CD4-positive, alpha-beta T cell treated with Interleukin-21 for 1 hour (primary cell): ENCODE results near the gene MRGPRD.

Experiments
- DNase-seq: peaks from one replicate; pipeline ENCODE4 v3.0.0-alpha.2; 2020

Gene MRGPRD

DNA sequence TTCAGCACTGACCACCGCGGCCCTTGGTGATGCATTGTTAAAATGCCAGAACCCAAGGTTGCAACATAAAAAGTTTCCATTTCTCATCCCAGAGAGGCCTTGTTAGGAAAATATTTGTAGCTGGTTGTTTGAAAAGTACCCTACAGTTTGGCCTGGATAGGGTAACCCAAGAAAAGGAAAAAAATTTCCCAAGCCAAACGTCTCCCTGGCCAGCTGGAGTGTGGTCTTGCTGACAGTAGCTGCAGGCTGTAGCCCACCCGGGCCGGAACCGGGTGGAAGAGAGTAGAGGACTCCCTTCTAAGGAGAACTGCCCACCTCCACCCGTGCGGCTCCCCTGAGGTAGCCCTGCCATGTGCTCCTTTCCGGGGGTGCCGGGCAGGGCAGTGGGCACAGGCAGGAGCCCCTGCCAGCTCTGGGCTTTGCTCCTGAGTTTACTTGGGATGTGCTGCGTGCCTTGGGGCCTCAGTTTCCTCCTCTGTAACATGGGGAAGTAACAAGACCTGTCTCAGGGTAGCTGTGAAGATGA, 38.6 kb downstream of the MRGPRD start:
- no peak for DNase-seq

DNA sequence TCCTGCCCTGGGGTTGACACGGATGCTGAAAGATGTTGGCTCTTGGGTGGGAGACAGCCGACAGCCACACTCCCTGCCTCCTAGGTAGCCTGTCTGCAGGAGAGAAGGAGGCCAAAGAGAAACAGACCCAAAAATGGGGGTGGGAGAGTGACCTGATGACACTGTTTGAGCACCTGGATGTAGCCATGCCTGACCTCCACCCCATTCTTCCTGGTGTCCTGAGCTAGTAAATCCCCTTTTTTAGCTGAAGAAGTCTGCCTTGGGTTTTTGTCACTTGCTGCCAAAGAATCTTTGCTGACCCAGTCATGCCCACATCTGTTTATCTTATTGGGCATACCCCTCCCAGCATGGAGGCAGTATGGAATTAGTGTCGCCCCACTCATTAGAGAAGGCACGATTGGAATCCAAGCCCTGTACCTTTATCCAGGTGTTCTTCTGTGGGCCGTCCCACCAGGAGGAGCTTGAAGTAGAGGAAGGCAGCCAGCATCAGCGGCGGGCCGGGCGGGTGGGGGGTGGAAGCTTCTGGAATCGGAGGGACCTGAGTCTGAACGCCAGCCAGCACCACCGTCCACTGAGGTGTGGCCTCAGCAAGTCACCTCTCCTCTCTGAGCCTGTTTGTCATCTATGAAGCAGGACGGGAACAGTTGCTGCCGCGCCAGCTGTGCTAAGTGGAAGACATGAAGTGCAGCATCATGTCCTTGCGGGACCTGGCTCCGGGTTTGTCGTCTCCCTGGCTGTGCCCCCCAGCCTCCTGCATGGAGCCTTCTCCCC, 39.3 kb downstream of the MRGPRD start:
- no peak for DNase-seq

DNA sequence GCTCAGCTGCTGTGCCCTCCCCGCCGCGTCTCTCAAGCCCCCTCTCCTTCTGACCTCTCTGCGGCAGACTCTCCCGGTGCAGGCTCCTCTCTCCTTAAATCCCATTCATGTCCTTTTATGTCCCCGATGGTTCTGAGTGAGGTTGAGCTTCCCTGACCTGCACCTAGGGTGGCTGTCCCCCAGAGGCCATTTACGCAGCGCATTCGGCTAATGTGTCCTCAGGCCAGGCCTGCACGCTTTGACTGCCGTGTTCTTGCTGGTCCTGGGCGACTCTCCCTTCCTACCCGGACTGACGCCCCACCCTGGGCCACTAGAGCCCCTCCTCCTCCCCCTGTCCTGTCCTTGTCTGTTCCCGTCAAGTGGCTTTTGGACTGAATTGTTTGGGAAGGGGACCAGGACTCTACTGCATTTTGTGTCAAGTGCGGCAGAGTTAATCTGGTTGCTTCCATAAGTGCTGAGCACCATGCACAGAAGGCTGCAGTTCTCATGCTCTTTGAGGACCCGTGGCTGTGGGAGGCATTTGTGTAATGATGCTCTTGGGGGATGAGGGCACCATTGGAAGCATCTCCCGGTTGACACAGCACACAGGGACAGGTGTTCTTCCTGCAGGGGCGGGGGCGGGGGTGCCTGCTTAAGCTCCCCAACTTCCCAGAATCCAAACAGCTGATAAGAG, 40.0 kb downstream of the MRGPRD start:
- DNase-seq: no peak

- DNase-seq: no peak
Observed at GRCh38 chr11:68939583-68940555, 40.9 kb downstream of the MRGPRD start.

DNA sequence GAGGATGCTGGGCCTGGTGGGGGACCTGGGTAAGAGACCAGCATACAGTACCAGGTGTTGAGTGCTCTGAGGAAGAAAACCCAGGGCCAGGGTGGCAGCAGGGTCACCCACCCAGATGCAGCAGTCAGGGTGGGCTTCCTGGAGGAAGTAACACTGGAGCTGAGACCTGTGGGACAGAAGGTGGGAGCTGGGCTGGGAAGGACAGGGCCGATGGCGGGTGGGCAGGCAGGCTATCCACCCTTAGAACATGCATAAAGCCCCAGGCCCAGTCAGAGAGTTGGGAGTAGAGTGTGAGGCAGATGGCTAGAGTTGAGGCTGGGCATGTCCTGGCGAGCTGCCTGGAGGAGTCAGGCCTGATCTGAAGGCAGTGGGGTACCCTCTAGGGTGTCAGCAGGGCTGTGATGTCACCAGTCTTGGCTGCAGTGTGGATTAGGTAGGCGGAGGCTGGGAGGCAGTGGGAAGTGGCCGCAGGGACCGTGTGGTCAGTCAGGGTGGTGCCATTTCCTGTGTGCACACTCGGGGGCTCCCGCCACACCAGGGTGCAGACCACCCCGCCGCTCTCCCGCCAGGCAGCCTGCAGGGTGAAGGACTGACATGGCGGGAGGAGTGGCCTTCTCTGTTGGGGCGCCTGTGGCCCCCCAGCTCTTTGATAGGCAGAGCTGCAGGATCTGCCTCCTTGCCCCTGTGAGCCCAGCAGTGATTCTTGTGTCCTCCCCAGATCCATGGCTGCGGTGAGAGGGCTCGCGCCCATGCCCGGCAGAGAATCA, 41.8 kb downstream of the MRGPRD start:
- no peak for DNase-seq

GRCh38 chr11:68938088-68938487, 42.7 kb downstream of the MRGPRD start:
- DNase-seq: no peak

- DNase-seq: no peak
Observed at GRCh38 chr11:68936676-68937620, 43.8 kb downstream of the MRGPRD start.

GRCh38 chr11:68936358-68936636, 44.5 kb downstream of the MRGPRD start:
- DNase-seq: no peak

DNA sequence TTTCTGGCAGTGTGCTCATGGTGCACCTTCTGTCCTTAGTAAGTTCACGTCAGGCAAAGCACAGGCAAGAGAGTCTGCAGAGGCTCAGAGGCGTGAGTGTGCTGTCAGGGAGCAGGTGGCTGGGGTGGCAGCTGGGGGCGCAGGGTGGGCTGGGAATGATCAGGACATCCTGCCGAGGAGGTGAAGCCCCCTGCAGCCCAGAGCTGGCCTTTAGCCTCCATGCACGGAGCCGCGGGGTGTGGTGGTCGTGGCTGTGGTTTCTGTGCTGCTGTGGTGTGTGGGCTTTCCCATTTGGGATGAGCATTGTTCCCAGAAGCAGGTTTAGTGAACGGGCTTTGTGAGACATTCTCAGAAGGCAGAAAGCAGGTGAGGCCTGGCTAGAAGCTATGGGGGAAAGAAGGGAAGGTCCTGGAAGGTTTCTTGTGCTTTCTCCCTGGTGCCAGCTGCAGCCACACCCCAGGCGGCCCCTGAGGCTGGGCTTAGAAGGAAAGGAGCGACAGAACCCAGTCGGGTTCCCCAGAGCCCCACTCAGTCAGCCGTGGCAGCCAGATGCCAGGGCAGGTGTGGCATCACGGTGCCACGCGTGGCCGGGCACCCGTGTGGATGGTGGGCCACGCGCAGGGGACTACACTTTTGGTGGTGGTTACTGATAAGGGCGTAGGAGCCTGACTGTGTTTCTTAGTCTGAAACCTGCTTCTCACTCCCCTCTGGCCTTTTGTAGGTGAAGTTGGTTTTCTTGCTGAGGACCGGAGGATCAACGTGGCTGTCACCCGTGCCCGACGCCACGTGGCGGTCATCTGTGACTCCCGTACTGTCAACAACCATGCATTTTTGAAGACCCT, 45.0 kb downstream of the MRGPRD start:
- no peak for DNase-seq

DNA sequence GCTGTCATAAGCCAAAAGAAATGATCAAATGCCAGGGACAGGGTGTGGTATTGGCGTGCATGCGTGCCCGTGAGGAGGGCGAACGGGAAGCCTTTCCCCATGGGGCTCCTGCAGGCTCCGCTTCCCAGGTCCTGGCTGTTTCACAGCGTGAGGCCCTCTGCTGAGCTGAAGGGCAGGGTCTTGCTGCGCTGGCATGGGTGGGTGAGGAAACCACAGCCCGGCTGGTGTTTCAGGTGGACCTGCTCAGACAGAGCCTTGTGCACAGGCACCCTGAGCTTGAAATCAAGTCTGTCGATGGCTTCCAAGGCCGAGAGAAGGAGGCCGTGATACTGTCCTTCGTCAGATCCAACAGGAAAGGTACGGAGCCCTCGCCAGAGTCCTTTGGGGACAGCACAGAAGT, 45.7 kb downstream of the MRGPRD start:
- DNase-seq: no peak

DNA sequence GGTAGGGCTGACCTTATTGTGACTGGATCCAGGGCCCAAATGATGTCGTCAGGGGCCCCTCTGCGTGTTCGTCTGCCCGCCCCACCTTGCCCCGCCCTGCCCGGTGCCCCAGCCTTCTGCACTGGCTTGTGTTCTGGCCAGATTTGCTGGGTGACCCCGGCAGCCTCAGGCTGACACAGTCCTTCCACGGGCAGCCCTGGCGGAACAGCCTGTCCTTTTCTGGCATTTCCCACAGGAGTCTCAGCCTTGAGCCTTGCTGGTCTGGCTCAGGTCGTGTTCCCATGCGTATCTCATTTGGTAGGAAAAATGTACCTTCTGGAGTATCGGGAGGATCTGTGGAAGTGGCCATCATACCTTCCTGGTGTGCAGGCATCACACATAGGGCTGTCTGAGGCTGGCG, 46.1 kb downstream of the MRGPRD start:
- DNase-seq: no peak

DNA sequence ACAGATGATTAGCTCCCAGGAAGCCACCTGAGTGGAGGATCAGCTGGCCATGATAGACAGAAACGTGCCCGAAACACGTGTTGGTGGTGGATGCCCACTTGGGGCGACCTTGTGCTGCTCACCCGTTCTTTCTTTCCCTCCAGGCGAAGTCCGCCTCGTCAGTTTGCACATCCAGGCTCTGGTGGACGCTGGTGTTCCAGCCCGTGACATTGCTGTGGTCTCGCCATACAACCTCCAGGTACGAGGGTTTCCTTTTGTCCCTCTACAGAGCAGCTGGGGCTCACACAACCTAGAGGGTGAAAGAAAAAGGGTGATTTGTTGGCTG, 46.5 kb downstream of the MRGPRD start:
- no peak for DNase-seq

- DNase-seq: no peak
Observed at GRCh38 chr11:68933605-68934320, 47.0 kb downstream of the MRGPRD start.

DNA sequence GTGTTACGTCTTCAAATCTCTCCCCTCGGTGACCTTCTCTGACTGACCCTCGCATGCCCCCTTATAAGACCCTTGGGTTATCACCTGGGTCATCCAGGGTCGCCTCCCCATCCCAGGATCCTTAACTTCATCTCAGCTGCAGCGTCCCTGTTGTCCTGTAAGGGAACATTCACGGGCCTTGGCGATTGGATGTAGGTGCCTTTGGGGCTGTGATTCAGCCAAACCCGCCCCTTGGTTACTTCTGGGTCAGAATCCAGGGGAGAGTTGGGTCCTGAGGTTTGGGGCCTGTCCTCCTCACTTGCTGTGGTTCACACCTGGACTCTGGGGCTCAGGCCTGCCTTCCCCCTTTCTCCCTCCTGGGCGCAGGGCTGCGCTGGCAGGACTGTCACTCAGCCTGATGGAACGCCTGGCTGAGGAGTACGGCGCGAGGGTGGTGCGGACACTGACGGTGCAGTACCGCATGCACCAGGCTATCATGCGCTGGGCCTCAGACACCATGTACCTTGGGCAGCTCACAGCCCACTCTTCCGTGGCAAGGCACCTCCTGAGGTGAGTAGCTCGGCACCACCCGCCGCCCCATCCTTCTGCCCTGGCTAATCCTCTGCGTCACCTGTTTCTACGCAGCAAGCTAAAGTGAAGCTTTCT, 47.7 kb downstream of the MRGPRD start:
- no peak for DNase-seq

GRCh38 chr11:68932358-68932757, 48.4 kb downstream of the MRGPRD start:
- DNase-seq: no peak

DNA sequence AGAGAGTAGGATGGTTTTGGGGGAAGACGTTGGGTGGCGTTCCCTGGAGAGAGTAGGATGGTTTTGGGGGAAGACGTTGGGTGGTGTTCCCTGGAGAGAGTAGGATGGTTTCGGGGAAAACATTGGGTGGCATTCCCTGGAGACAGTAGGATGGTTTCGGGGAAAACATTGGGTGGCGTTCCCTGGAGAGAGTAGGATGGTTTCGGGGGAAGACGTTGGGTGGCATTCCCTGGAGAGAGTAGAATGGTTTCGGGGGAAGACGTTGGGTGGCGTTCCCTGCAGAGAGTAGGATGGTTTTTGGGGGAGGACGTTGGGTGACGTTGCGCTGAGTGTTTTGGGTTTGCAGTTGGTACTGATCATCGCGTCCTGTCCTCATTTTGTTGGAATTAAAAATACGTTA, 48.9 kb downstream of the MRGPRD start:
- no peak for DNase-seq

DNA sequence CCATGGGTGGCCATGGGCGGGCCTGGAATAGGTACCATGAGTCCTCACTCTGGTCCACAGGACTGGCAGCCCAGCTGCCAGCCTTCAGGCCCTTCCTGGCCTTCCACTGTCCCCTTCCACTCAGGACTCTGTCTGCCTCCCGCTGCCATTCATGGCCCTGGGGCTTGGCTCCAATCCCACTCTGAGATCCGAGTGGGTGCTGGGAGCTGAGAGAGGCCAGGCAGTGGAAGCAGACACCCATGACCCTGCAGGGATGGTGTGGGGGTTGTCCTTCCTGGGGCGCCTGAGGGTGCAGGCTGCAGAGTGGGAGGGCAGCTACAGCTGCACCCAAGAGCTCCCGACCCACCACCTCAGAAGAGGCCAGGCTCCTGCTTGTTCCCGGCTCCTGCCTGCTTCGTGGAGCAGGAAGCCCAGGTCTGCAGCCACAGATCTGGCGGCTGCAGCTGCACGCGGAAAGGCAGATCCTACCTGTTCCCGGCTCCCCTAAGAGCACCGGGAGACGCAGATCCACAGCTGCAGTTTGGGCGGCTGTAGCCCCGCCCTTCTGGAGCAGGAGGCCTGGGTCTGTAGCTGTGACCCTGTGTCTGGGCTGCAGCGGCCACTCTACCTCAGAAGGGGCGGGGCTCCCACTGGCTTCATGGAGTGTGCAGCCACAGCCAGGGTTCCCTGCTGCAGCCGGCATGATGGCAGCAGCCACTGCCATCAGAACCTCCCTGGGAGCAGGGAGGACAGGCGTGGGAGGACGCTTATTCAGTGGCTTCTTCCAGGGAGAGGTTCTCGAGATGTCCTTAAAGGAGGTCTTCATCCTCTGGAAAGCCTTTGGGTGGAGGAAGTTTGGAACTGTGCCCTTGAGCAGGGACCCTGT, 49.6 kb downstream of the MRGPRD start:
- DNase-seq: no peak
